Colon (tissue), 2 donors: Measurements from ENCODE around the gene TPSB2.

ENCODE experiments used
- FAIRE-seq: peaks from 2 replicates; lab custom pipeline; 2012; peaks lifted over from hg19 to GRCh38; lab: Jason Lieb, UNC
- donor health status: control.
- donor health status: control.

TPSB2 gene

GRCh38 chr16:1218930-1219611 lies 10.9 kb downstream of the TPSB2 start:
- FAIRE-seq = no peak

- FAIRE-seq = no peak
Observed at GRCh38 chr16:1218061-1218929, 11.7 kb downstream of the TPSB2 start.

GRCh38 chr16:1217526-1217925 lies 12.5 kb downstream of the TPSB2 start:
- no peak for FAIRE-seq

DNA sequence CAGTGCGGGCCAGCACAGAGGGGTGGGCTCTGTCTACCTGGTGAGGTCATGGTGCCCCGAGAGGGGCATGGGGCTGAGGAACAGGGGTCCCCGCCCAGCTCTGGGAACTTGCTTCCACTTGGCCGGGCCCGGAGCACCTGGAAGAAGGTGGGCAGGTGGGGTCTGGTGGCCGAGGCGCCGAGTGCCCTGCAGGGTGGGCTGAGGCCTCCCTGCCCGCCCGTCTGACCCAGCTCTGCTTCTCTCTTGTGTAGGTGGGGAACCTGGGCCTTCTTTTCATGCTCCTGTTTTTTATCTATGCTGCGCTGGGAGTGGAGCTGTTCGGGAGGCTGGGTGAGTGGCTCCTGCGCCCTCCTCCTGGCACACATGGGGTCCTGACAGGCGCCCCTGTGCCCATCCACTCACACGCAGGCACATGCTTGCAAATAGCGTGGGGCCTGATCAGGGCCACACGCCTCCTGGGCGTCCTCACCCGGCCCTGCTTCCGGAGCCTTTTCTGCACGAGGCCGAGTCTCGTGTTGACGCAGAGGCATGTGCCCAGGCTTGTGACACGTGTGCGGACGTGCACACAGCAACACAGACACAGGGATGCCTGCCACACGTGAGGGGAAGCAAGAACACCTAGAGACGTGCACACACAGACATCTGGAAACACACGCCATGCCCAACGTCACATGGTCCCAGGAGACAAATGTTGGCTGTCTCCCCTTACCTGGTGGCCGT lies 13.1 kb downstream of the TPSB2 start:
- no peak for FAIRE-seq

GRCh38 chr16:1216296-1216619 lies 13.7 kb downstream of the TPSB2 start:
- FAIRE-seq = no peak

DNA sequence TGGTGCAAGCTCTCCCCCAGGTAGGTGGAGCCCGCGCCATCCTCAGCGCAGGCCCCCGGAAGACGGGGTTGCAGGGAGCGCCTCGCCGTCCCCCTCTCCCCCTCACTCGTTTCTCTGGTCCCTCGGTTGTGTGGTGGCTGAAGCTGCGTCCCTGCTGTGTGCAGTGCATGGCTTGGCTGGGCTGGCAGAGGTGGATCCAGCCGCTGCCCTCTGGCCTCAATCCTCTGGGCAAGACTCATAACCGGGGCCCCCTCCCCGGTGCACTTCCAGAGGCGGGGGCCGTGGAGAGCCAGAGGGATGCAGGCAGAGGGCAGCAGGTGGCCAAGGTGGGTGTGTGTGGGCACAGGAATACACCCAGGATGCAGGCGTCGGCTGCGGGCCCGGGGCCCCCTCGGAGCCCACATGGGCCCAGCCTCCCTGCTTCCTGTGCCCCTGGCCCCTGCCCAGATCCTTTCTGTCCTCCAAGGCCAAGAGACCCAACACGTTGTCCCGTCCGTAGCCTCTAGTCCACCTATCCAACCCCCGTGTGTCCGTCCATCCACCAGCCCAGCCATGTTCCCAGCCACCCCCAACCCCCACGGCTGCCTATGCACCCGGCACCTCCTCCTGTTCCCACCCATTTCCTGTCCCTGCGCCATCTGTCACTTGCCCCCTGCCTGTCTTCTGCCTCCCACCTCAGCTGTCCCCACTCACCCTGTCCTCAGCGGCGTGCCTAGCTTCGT lies 14.2 kb downstream of the TPSB2 start:
- no peak for FAIRE-seq

DNA sequence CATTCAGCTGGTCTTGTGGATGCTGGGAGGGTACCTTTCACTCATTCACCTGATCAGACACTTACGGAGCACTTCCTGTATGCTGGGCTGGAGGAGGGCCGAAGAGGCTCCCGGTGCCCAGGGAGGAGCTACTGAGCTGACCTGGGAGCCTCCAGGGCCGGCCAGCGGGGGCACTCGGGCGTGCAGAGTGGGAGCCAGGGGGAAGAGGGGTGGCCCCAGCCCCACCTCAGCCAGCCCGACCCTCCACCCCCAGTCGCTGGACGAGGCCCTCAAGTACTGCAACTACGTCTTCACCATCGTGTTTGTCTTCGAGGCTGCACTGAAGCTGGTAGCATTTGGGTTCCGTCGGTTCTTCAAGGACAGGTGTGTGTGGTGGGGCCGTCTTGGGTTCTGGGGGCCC lies 15.3 kb downstream of the TPSB2 start:
- FAIRE-seq = no peak

DNA sequence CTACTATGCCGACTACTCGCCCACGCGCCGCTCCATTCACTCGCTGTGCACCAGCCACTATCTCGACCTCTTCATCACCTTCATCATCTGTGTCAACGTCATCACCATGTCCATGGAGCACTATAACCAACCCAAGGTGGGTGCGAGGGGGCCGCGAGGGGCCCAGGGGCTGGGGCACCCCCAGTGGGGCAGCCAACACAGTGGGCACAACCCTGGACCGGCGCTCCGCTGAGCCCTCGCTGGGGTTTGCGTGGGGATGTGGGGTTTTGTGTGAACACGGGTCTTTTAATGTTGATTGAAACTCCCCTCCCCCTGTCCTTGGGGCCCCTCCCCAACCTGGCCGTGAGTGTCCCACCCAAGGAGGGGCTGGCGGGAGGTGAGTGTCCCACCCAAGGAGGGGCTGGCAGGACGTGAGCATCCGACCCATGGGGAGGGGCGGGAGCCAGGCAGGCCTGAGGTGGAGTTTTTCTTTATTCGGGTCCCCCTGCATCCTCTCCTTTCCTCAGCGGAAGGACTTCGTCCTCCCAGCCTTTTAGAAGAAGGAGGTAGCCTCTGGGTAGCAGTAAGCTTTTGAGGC lies 16.1 kb downstream of the TPSB2 start:
- no peak for FAIRE-seq

DNA sequence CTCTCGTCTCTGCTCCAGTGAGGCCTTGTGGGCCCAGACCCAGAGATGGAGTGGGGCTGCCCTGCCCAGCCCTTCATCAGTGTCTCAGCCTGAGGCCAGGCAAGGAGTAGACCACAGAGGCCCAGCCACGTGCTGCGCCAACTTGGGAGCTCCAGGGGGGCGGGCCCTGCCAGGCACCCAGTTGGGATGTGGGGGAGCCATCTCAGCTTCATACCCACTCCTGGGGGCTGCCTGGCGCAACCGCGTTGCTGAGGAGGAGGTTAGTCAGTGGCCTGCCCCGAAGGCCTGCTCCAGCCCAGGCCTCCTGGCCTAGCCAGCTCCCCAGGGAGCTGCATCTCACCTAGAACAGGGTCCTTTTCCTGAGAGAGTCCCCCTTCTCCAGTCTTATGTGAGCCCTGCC lies 16.8 kb downstream of the TPSB2 start:
- no peak for FAIRE-seq

DNA sequence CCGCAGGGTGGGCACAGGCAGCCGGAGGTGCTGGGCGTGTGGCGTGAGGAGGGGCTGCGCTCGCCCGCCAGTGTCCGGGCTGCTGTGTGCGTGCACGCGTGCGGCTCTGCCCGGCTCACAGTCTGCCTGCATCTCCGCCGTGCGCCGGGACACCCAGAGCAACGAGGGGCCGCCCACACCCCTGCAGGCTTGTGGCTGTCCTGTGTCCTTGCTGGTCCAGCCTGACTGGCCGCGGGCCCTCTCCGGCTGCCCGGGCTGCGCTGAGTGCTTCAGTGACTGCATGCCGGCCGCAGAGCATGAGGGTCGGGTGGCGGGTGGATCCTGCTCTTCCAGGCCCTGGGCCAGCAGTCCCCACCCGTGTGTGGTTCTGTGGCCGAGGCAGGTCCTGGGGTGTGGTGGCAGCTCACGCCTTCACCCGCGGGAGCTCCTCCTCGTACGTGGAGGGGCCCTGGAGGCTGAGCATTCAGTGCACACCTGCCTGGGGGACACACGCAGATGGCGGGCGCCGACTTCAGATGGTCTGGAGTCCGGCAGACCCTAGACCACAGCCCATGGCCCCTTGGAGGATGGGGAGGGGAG lies 17.3 kb downstream of the TPSB2 start:
- no peak for FAIRE-seq

- no peak for FAIRE-seq
Observed at GRCh38 chr16:1211451-1212268, 18.3 kb downstream of the TPSB2 start.

GRCh38 chr16:1210461-1210860 lies 19.5 kb downstream of the TPSB2 start:
- FAIRE-seq = no peak

DNA sequence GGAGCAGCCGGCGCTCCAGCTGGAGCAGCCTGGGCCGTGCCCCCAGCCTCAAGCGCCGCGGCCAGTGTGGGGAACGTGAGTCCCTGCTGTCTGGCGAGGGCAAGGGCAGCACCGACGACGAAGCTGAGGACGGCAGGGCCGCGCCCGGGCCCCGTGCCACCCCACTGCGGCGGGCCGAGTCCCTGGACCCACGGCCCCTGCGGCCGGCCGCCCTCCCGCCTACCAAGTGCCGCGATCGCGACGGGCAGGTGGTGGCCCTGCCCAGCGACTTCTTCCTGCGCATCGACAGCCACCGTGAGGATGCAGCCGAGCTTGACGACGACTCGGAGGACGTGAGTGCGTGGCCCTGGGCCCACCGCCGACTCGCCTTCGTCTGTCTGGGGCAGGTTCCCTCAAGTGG lies 20.9 kb downstream of the TPSB2 start:
- no peak for FAIRE-seq

GRCh38 chr16:1208239-1208830 lies 21.6 kb downstream of the TPSB2 start:
- no peak for FAIRE-seq

DNA sequence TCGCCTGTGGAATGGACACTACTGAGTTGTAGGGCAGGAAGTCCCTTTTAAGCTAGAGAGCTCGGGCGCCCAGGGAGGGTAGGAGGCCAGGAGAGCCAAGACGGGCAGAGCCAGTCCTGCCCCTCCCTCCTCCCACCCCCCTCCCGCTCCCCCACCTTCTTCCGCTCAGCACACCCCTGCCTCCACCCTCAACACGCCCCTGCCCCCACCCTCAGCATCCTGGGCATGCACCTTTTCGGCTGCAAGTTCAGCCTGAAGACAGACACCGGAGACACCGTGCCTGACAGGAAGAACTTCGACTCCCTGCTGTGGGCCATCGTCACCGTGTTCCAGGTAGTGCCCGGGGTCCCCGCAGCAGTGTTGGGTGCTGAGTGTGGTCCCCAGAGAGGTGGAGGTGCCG lies 23.2 kb downstream of the TPSB2 start:
- FAIRE-seq = no peak

GRCh38 chr16:1206326-1206725 lies 23.7 kb downstream of the TPSB2 start:
- no peak for FAIRE-seq

DNA sequence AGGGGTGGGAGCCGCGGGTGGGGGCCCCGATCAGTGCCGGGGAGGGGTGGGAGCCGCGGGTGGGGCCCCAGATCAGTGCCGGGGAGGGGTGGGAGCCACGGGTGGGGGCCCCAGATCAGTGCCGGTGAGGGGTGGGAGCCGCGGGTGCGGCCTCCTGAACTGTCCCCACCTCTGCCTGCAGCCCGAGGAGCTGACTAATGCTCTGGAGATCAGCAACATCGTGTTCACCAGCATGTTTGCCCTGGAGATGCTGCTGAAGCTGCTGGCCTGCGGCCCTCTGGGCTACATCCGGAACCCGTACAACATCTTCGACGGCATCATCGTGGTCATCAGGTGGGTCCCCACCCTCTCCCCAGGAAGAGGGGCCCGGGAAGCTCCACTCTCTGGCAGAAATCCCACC lies 25.1 kb downstream of the TPSB2 start:
- FAIRE-seq = no peak

DNA sequence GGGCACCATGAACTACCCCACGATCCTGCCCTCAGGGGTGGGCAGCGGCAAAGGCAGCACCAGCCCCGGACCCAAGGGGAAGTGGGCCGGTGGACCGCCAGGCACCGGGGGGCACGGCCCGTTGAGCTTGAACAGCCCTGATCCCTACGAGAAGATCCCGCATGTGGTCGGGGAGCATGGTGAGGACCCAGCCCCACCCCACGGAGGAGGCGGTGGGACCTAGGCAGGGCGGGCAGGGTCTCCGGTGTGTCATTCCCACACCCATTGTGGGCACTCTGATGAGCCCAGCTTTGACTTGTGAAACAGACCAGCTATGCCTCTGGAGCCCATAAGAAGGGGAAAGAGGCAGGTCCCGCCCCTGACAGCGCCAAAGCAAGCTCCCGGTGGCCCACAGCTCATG lies 27.7 kb downstream of the TPSB2 start:
- no peak for FAIRE-seq

- FAIRE-seq = no peak
Observed at GRCh38 chr16:1201444-1201843, 28.5 kb downstream of the TPSB2 start.

DNA sequence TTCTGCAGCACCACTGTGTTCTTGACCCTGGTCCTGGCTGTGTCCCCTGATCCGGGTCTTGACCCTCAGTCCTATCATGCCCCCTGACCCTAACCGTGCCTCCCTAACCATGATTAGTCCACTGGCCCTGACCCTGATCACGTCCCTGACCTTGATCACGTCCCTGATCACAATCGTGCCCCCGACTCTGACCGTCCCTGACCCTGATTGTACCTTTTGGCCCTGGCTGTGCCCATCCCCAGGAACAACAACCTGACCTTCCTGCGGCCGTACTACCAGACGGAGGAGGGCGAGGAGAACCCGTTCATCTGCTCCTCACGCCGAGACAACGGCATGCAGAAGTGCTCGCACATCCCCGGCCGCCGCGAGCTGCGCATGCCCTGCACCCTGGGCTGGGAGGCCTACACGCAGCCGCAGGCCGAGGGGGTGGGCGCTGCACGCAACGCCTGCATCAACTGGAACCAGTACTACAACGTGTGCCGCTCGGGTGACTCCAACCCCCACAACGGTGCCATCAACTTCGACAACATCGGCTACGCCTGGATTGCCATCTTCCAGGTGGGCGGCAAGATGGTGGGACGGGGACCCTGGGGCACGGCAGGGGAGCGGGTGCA lies 29.9 kb downstream of the TPSB2 start:
- FAIRE-seq = no peak
